Central memory CD8-positive, alpha-beta T cell (primary cell): ENCODE data around the gene TUBAL3.

Experiments used
- ATAC-seq: fragments of 150-1000 bp; cut with Tn5 transposase; replicated peaks from 2 replicates; pipeline ENCODE4 v1.10.0; 2022; ENCODE audit warnings: mild to moderate bottlenecking, moderate FRiP score, moderate number of reproducible peaks; ENCODE audit not compliant: poor library complexity, severe bottlenecking; ENCODE audit errors: extremely low read depth
- DNase-seq, 2 donors: peaks; one replicate each; pipeline ENCODE4 v3.0.0; 2021; ENCODE audit warnings: low spot score in 2 of 2
- H3K27ac Mint-ChIP-seq: one replicate; pipeline ENCODE4 v1.8.0; 2022; ENCODE audit warnings: low read depth, mild to moderate bottlenecking, moderate library complexity, mixed read lengths
- H3K27me3 Mint-ChIP-seq: one replicate; pipeline ENCODE4 v1.8.0; 2022; ENCODE audit warnings: mixed read lengths
- H3K36me3 Mint-ChIP-seq: one replicate; pipeline ENCODE4 v1.8.0; 2022; ENCODE audit warnings: mild to moderate bottlenecking, moderate library complexity, mixed read lengths; ENCODE audit not compliant: insufficient read depth
- H3K4me1 Mint-ChIP-seq: one replicate; pipeline ENCODE4 v1.8.0; 2022; ENCODE audit warnings: mixed read lengths
- H3K4me3 Mint-ChIP-seq: one replicate; pipeline ENCODE4 v1.8.0; 2022; ENCODE audit warnings: mild to moderate bottlenecking, moderate library complexity, mixed read lengths
- H3K9me3 Mint-ChIP-seq: one replicate; pipeline ENCODE4 v1.8.0; 2022; ENCODE audit warnings: mixed read lengths

The TUBAL3 gene

DNA sequence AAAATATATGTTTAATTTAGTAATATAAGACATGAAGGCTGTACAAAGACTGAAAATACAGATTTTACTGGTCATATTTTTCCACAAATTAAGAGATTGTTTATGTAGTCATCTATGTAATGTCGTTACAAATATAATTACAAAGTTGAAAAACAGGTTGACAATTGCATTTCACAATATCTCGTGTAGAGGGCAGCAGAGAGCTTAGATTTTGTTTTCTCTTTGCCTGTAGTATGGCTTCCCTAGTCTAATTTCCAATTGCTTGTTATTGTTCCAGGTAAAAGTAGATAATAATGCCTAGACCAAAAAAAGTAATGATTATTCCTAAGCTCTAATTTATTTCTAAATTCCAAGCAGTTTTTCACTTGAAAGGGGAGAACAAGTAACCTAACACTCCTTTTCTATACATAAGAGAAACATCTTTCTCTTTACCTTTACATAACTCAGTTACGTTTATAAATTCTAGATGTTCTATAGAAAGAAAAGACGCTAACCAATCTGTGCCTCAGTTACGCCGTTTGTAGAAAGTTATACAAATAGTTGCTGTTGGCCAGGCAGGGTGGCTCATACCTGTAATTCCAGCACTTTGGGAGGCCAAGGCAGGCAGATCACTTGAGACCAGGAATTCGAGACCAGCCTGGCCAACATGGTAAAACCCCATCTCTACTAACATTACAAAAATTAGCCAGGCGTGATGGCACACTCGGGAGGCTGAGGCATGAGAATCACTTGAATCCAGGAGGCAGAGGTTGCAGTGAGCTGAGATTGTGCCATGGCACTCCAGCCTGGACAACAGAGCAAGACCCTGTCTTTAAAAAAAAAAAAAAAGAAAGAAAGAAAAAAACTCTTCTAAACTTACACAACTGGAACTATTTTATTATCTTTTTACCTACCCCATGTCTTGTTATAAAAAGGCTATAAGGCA, 37.7 kb upstream of the TUBAL3 start:
- ATAC-seq (no peak), DNase-seq (peak in 1 of 2 donors; percentile 16)
- Mint-ChIP-seq H3K27me3 (no peaks in the 10 kb centered on the region), H3K4me1 (peaks cover 5% of the 10 kb centered on the region), H3K9me3 (no peaks in the 10 kb centered on the region), H3K4me3 (no peak overlapping the region), H3K36me3 (peaks cover 1% of the 10 kb centered on the region), H3K27ac (no peak overlapping the region)

DNA sequence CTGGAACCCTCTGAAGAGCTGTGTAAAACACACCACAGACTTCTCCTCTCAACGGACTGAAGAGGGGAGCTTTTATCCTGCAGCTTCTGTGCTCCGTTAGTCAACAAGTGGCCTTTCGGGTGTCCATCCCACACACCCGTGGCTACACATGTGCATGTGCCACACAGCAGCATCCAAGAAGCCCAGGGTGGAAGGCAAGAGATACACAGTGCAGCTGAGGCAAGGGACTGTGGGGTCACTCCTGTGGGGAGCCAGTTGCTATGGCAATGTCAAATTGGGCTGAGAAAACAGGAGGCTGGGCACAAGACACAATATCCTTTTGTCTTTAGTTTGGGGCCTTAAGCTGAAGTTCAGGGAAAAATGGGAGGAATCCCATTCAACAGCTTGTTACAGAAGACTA, 36.5 kb upstream of the TUBAL3 start:
- no peak for ATAC-seq
- Mint-ChIP-seq H3K9me3 (no peaks in the 10 kb centered on the region), H3K4me1 (no peaks in the 10 kb centered on the region), H3K27me3 (no peaks in the 10 kb centered on the region), H3K4me3 (no peak overlapping the region), H3K27ac (no peak overlapping the region), H3K36me3 (no peaks in the 10 kb centered on the region)
- DNase-seq, result no peak

DNA sequence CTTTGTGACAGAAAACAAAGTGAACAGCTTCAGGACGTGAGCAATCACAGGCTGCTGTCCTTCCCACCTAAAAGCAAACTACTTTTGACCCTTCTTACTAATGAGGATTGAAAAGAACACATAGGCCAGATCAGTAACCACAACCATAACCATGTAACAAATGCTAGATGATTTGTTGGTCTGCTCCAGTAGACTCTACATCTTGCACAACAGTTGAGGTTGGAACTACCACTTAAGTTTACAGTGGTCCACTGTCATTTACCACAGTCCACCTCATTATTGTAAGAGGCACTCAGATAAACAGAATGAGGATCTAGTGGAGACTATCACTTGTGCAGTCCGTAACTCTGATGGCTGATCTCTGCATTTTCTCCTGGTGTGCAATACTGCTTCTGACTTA, 35.6 kb upstream of the TUBAL3 start:
- Mint-ChIP-seq H3K27me3 (no peaks in the 10 kb centered on the region), H3K27ac (no peak overlapping the region), H3K4me3 (no peak overlapping the region), H3K36me3 (no peaks in the 10 kb centered on the region), H3K4me1 (no peaks in the 10 kb centered on the region), H3K9me3 (no peaks in the 10 kb centered on the region)
- ATAC-seq (no peak), DNase-seq (no peak)

DNA sequence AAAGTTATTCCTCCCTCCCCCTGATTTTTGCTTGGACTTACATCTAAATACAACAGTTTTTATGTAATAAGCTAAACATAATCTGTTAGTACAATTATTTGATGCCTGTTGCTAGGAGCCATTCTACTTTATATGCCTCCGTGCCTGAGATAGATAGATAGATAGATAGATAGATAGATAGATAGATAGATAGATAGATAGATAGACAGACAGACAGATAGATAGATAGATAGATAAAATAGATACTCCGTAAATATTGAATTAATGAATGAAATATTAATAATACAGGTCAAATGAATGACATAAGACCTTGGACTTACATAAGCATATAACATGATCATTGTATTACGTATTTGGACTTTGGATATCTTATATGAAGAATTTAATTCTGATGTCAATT, 30.7 kb upstream of the TUBAL3 start:
- Mint-ChIP-seq H3K4me3 (no peak overlapping the region), H3K27ac (no peak overlapping the region), H3K9me3 (no peaks in the 10 kb centered on the region), H3K36me3 (no peaks in the 10 kb centered on the region), H3K27me3 (no peaks in the 10 kb centered on the region), H3K4me1 (peaks cover 10% of the 10 kb centered on the region)
- DNase-seq (no peak), ATAC-seq (no peak)

DNA sequence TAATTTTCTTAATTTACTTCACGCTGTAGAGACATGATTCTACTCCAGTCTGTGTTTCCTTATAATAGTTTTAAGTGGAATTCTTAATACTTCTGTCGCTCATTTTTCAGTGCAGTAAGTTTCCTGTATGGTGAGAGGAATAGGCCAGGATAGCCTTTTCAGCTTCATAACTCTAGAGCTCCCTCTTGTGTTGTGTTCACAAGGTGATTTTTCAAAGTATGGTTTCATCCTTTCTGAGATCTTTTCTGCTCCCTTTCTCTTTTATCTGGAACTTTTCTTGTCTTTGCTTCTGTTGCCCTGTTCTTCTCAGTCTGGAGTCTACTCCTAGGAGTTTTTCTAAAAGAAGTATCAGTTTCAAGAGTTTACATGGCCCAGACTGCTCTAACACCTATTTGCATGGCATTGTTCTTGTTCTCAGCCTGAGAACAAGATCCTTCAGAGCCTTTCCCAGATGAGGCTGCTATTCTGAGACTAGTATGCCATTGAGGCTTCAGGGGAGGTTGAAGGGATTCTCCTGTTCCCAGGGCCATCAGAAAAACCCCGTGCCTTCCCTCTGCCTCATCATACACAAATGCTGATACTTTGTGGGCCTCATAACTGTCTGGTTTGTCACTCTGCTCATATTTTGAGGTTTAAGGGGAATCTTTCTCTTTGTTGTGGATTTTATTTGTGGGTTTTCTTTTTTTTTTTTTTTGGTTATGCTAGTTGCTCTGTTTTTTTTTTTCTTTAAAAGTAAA, 29.6 kb upstream of the TUBAL3 start:
- Mint-ChIP-seq H3K27me3 (no peaks in the 10 kb centered on the region), H3K36me3 (no peaks in the 10 kb centered on the region), H3K4me3 (peak overlapping the region; percentile 33), H3K4me1 (peaks cover 10% of the 10 kb centered on the region), H3K27ac (peak overlapping the region; percentile 80), H3K9me3 (no peaks in the 10 kb centered on the region)
- ATAC-seq, result no peak
- DNase-seq, result no peak

DNA sequence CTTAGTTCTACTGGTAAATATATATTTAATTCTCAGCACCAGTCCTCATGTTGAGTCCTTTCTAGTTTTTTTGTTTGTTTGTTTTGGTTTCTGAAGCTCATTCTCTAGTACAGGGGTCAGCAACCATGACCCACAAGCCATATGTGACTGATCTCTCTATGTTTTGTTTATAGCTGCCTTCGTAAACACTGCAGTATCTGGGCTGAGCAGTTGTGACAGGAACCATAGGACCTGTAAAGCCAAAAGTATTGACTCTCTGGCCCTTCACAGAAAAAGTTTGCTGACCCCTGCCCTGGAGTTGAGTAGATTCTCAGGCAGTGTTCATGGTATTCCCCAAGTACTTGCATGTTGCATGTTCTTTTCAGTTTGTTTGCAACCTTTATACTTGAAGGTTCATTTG, 28.6 kb upstream of the TUBAL3 start:
- Mint-ChIP-seq H3K9me3 (no peaks in the 10 kb centered on the region), H3K4me1 (peaks cover 10% of the 10 kb centered on the region), H3K36me3 (no peaks in the 10 kb centered on the region), H3K27ac (no peak overlapping the region), H3K4me3 (no peak overlapping the region), H3K27me3 (no peaks in the 10 kb centered on the region)
- DNase-seq, result no peak
- ATAC-seq, result no peak

DNA sequence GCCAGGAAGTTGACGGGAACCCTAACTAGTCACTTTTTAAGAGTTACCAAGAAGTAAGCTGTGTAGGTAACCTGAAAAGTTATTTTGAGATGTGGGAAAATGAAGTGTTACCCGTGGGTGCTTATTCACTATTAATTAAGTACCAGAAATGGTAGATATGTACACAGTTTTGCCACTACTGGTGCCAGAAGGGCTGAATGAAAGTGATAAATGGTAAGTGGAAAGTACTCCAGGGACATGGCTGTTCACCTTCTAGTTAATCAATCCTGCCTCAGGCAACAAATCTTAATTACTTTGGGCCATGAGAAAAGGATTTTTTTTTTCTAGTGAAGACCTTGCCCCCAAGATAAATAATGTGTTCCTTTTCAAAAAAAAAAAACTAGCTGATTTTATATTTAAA, 23.5 kb upstream of the TUBAL3 start:
- no peak overlapping the region for H3K27ac Mint-ChIP-seq
- no peak for DNase-seq

DNA sequence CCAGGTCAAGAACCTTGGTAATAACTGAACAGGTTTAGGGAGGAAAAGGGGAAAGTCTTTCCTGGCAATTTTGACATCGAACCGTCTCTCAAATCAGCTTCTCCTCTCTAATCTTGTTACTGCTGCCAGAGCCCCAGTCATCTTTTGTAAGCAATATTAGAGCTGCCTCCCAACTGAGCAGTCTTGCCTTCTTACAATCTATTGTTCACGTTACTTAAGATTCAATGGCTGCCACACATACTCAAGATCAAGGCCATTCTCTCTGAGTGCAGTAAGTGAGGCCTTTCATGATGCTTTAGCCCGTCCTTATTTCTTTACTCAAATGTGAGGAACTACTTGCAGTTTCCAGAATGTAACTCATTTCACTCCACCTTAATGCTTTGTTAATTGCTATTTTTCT, 20.1 kb upstream of the TUBAL3 start:
- H3K27ac Mint-ChIP-seq, result no peak overlapping the region
- H3K36me3 Mint-ChIP-seq, result peaks cover 1% of the 10 kb centered on the region
- H3K9me3 Mint-ChIP-seq, result no peaks in the 10 kb centered on the region
- no peaks in the 10 kb centered on the region for H3K27me3 Mint-ChIP-seq
- no peak for ATAC-seq
- H3K4me3 Mint-ChIP-seq, result no peak overlapping the region
- H3K4me1 Mint-ChIP-seq, result no peaks in the 10 kb centered on the region
- DNase-seq, result no peak

More for the DNA sequence above, 23.5 kb upstream of the TUBAL3 start:
- no peak overlapping the region for H3K4me3 Mint-ChIP-seq
- no peaks in the 10 kb centered on the region for H3K9me3 Mint-ChIP-seq
- ATAC-seq, result no peak
- H3K4me1 Mint-ChIP-seq, result no peaks in the 10 kb centered on the region
- peaks cover 1% of the 10 kb centered on the region for H3K36me3 Mint-ChIP-seq
- no peaks in the 10 kb centered on the region for H3K27me3 Mint-ChIP-seq

DNA sequence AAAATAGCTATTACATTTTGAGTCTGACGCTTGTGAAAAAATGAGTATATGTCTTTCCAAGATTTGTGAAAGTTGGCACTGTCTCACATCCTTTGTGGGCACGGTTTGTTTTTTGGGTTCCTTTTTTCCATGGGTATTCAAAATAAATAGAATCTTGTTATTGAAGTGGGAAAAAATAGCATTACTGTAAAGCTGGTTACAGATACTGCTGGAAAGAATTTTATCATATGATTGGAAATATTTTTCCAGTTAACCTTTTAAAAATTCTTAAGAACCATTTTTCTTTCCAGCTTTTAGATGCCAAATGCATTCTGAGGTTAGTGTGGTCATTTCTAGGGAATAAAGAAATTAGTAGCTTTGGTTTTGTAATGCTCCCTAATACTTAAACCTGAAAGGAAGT, 19.1 kb upstream of the TUBAL3 start:
- ATAC-seq (no peak), DNase-seq (no peak)
- Mint-ChIP-seq H3K27ac (no peak overlapping the region), H3K9me3 (no peaks in the 10 kb centered on the region), H3K27me3 (no peaks in the 10 kb centered on the region), H3K4me3 (no peak overlapping the region), H3K4me1 (no peaks in the 10 kb centered on the region), H3K36me3 (peaks cover 1% of the 10 kb centered on the region)

DNA sequence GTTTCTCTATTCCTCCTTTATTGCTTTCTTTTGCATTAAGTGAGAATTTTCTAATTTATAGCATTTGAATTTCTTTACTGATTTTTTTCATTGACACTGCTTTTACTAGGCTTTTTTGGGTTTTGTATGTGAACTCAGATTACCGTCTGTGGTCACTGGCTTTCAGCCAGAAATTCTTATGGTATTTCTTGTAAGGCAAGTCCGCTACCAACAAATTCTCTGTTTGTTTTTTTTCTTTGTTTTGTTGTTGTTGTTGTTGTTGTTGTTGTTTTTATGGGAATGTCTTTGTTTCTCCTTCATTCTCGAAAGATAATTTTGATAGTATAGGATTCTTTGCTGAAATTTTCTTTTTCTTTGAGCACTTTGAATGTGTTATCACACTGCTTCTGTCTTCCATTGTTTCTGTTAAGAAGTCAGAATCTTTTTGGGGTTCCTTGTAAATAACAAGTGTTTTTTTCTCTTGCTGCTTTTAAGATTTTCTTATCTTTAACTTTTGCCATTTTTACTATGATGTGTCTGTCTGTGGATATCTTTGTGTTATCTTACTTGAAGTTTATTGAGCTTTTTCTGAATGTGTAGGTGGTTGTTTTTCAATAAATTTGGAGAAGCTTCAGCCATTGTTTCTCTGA, 15.0 kb upstream of the TUBAL3 start:
- no peak overlapping the region for H3K4me3 Mint-ChIP-seq
- no peaks in the 10 kb centered on the region for H3K36me3 Mint-ChIP-seq
- H3K4me1 Mint-ChIP-seq, result no peaks in the 10 kb centered on the region
- H3K9me3 Mint-ChIP-seq, result peaks cover 6% of the 10 kb centered on the region
- DNase-seq (no peak), ATAC-seq (no peak)
- no peak overlapping the region for H3K27ac Mint-ChIP-seq
- H3K27me3 Mint-ChIP-seq, result no peaks in the 10 kb centered on the region

DNA sequence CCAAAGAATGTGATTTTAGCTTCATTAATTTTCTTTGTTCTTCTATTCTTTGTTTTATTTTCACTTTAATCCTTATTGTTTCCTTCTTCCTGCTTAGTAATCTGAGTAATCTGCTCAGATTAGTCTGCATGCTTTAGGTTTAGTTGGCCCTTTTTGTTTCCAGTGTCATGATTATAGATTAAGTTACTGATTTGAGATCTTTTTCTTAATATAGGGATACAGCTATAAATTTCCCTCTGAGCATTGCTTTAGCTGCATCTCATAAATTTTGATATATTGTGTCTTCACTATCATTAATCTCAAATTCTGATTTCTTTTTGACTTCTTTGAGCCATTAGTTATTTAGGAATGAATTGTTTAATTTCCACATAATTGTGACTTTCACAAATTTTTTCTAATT, 14.0 kb upstream of the TUBAL3 start:
- Mint-ChIP-seq H3K4me3 (no peak overlapping the region), H3K36me3 (no peaks in the 10 kb centered on the region), H3K27me3 (no peaks in the 10 kb centered on the region)

DNA sequence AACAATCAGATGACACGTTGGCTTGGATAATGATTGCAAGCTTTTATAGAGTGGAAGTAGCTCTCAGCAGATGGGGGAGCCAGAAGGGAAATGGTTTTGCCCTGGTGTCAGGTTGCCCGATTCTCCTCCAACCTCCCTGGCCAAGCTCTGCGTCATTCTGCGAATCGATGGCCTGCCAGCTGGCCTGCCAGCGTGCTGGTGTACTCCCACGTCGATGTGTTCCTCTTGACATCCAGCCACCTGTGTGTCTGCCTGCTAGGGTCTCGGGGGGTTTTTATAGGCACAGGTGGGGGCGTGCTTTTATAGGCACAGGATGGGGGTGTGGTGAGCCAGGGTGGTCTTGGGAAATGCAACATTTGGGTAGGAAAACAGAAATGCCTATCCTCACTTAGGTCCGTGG, 12.4 kb upstream of the TUBAL3 start:
- no peak overlapping the region for H3K4me3 Mint-ChIP-seq

More for the DNA sequence above, 14.0 kb upstream of the TUBAL3 start:
- ATAC-seq, result no peak
- DNase-seq, result no peak
- Mint-ChIP-seq H3K27ac (no peak overlapping the region), H3K9me3 (peaks cover 6% of the 10 kb centered on the region), H3K4me1 (no peaks in the 10 kb centered on the region)

More for the DNA sequence above, 12.4 kb upstream of the TUBAL3 start:
- H3K36me3 Mint-ChIP-seq, result no peaks in the 10 kb centered on the region
- no peak overlapping the region for H3K27ac Mint-ChIP-seq
- no peaks in the 10 kb centered on the region for H3K4me1 Mint-ChIP-seq
- ATAC-seq, result no peak
- no peaks in the 10 kb centered on the region for H3K27me3 Mint-ChIP-seq
- H3K9me3 Mint-ChIP-seq, result peaks cover 6% of the 10 kb centered on the region
- no peak for DNase-seq
